Measurements from ENCODE around the gene TRPM1.

TRPM1 gene

DNA sequence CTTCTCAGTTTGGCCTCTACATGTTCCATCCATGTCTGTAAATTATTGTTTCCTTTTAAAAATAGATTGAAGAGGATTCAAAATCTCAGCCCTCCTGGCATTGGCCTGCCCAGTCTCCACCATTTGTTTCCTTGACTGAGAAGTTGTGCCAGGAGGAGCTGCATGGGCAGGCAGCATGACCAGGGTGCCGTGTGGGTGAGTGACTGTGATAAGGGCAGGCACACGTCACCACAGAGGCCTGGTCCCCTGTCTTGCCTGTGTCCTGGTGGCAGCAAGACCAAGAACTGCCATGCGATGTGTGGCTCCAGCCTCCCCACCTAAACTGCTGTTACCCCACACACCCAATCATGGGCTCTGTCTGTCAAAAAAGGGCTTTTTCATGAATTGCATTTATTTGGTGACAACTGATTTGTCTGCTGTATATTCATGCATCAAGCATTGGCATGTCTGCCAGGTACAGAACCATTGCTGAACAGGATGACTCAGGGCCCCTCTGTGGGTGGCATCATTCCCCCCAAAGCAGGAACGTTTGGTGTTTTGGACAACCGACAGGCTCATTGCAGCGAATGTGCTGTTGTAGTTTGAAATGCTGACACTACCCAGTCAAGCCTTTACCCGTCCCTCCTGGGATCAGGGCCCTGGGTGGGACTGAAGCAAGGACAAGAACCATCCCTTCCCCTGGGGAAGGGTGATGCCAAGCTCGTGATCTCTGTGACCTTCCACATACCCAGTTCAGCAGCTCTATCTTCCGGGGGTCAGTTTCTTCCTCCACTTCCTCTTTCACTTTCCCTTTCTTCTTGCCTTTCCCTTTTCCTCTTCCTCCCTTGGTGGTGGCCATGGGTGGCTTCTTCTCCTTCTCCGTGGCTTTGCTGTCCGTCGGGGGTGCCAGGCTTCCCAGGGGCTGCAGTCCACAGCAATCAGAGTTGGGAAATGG, 51.6 kb downstream of the TRPM1 start:
- no peak for DNase-seq (ENCODE audit: low read depth in 2 of 3, low spot score in 2 of 3)

DNA sequence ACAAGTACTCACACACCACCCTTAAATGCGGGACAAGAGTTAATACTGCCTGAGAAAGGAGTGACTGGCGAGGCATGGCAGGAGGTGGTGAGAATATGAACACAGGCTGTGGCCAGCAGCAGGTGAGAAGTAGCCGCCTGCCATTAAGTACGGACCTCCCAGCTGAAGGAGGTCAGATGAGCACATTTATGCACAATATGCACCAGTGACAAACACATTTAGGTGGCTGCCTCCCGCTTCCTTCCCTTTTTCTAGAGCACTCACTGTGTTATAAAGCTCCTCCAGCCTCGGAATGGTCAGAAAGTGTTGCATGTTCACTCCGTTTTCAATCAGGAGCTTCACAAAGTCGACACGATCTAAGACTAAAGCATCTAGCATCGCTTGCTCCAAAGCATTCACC, 52.4 kb downstream of the TRPM1 start:
- DNase-seq (ENCODE audit: low read depth in 2 of 3, low spot score in 2 of 3), result no peak

GRCh38 chr15:31047437-31047836, 54.1 kb downstream of the TRPM1 start:
- DNase-seq (ENCODE audit: low read depth in 2 of 3, low spot score in 2 of 3), result no peak

- DNase-seq (ENCODE audit: low read depth in 2 of 3, low spot score in 2 of 3), result no peak
Measured at GRCh38 chr15:31046759-31047359, 54.7 kb downstream of the TRPM1 start.

GRCh38 chr15:31045606-31046005, 55.9 kb downstream of the TRPM1 start:
- DNase-seq (ENCODE audit: low read depth in 2 of 3, low spot score in 2 of 3), result no peak

DNA sequence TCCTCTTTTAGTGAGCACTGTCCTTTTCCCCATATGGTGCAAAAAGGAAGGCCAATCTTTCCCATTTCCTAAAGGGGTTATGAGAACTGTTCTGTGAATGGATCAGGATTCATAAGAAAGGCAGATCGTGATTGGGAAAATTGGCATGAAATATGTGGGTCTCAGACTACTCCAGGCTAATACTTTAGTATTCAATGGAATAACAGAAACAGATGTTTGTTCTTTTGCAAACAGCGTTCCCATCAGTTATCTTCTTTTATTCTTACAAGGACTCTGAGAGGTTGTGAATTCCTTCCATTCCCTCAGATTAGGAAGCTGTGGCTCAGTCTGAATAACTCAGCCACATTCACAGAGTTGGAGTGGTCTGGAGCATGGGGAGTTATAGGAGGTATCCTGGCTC, 58.8 kb downstream of the TRPM1 start:
- no peak for DNase-seq (ENCODE audit: low read depth in 2 of 3, low spot score in 2 of 3)

- no peak for DNase-seq (ENCODE audit: low read depth in 2 of 3, low spot score in 2 of 3)
Measured at GRCh38 chr15:31041610-31042009, 59.9 kb downstream of the TRPM1 start.

DNA sequence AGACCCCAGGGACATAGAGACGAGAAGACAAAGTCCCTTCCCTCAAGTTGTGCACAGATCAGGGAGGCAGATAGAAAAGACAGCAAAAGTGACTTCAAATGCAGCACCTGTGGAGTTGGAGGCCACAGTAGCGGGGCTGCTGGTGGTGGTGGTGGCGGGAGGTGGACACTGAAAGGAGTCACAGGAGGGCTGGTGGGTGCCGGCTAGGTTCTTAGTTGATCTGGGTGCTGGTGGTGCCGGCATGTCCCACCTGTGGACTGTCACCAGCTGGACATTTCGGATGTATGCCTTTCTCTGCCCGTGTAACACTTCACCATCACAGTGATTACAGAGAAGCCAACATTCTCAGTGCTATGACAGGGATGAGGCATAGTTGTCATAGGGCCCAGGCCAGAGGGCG, 60.9 kb downstream of the TRPM1 start:
- no peak for DNase-seq (ENCODE audit: low read depth in 2 of 3, low spot score in 2 of 3)

- no peak for DNase-seq (ENCODE audit: low read depth in 2 of 3, low spot score in 2 of 3)
Measured at GRCh38 chr15:31039961-31040360, 61.6 kb downstream of the TRPM1 start.

DNA sequence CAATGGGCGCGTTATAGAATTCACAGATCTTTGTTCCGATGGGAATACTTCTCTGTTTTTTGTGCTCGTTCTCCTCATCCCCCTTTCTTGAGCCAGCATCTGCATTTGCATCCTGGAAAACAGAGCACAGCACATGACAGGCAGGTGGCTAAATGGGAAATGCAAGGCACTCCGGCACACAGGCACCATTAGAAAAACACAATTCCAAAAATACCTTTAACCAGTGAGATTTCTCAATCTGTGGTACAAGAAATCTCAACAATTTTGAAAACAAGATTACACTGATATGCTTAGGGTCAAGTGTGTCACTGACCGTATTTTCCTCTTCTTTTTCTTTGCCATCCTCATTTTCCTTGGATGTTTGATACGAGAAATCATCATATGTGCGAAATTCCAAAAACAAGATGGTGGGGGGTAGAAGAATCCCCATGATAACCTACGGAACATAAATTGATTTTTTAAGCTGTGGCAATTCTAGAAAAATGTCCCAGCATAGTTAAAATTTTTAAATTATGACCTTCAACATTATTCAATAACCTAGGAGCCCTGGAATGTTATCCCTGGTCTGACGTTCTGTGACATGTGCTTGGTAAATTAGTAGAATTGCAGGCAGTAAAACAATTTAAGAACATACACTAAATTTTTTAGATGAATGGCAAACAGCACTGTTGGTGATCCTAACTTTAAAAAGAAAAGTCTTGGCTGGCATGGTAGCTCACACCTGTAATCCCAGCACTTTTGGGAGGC, 63.6 kb downstream of the TRPM1 start:
- no peak for DNase-seq (ENCODE audit: low read depth in 2 of 3, low spot score in 2 of 3)

DNA sequence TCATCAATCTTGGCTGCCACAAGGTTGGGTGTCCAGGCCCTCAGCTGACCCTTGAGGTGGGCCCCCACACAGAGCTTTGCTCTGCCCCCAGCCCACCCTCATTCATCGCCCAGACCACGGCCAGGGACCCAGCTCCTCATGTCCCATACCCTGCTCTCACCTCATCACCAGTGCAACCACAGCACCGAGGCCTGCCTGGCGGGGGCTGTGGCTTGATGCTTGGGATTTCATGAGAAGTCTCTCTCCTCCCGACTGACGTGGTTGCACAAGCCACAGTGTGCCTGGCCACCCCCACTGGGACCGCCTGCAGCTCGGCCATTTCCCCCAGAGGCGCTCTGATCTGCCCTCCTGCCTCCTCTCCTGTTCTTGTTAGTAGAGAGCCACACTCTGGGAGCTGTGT, 64.7 kb downstream of the TRPM1 start:
- no peak for DNase-seq (ENCODE audit: low read depth in 2 of 3, low spot score in 2 of 3)

- no peak for DNase-seq (ENCODE audit: low read depth in 2 of 3, low spot score in 2 of 3)
Measured at GRCh38 chr15:31035610-31036009, 65.9 kb downstream of the TRPM1 start.

GRCh38 chr15:31034152-31034551, 67.4 kb downstream of the TRPM1 start:
- no peak for DNase-seq (ENCODE audit: low read depth in 2 of 3, low spot score in 2 of 3)

DNA sequence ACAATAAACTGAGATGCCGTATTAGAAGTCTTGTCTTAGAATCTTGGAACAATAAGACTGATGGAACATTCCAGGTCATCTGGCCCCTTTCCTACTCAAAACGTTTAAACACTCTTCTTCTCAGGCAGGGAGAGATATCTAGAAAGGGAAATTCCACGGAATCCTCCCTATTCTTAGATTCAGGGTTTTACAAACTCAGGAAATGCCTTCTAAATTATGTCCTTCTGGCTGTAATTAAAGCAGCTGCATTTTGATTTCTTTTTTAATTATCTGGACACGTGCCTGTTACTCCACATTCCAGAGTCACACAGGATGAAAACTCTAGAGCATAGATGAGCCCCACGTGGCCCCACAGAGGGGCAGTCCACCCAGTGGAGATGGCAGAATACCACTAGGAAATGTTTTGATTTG, 68.6 kb downstream of the TRPM1 start:
- DNase-seq (ENCODE audit: low read depth in 2 of 3, low spot score in 2 of 3), result no peak

DNA sequence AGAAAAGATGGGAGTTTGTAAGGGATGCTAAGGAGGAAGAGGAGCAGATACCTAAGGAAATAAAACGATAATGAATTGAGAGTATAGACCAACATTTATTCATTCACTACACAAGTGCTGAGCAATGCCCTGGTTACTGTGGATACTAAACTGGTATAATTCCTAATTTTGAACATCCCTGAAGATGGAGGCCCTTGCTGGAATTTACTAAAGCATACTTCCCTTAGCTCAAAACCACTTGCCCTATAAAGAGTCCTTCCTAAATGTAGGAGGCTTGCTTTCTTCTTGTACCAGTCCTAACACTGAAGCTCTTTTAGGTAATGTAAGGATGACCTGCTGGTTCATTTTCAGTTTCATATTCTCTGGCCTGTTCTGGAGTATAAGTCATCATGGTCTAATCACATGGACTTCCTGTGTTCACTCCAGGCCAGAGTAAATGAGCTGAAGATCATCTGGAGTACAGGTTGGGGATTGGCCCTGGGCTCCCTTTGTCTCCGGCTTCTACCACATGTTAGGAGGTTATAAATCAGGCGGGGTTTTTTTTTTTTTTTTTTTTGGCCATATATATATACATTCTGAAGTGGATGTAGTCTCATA, 70.0 kb downstream of the TRPM1 start:
- DNase-seq (ENCODE audit: low read depth in 2 of 3, low spot score in 2 of 3), result no peak

- DNase-seq (ENCODE audit: low read depth in 2 of 3, low spot score in 2 of 3), result no peak
Measured at GRCh38 chr15:31027910-31028578, 73.5 kb downstream of the TRPM1 start.

- no peak for DNase-seq (ENCODE audit: low read depth in 2 of 3, low spot score in 2 of 3)
Measured at GRCh38 chr15:31025996-31026395, 75.5 kb downstream of the TRPM1 start.

DNA sequence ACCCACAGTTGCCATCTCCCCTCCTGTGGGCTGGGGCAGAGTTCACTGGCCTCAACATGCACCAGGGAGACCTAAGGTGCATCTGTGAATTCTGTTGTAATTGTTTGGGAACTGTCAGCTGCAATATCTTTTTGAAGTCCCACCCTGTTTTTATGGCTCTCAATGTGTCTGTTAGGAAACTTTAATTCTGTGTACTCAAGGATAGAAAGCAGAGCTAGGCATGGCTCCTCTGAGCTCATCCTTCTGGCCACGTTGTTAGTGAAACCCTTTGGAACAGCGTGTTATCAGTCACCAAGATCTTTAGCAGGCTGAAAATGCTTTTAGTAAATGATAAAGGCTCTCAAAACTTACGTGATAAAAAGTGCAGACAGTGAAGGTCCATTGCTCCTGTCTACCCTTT, 76.5 kb downstream of the TRPM1 start:
- DNase-seq (ENCODE audit: low read depth in 2 of 3, low spot score in 2 of 3), result no peak

- no peak for DNase-seq (ENCODE audit: low read depth in 2 of 3, low spot score in 2 of 3)
Measured at GRCh38 chr15:31024330-31024729, 77.2 kb downstream of the TRPM1 start.

GRCh38 chr15:31023841-31024240, 77.7 kb downstream of the TRPM1 start:
- no peak for DNase-seq (ENCODE audit: low read depth in 2 of 3, low spot score in 2 of 3)

DNA sequence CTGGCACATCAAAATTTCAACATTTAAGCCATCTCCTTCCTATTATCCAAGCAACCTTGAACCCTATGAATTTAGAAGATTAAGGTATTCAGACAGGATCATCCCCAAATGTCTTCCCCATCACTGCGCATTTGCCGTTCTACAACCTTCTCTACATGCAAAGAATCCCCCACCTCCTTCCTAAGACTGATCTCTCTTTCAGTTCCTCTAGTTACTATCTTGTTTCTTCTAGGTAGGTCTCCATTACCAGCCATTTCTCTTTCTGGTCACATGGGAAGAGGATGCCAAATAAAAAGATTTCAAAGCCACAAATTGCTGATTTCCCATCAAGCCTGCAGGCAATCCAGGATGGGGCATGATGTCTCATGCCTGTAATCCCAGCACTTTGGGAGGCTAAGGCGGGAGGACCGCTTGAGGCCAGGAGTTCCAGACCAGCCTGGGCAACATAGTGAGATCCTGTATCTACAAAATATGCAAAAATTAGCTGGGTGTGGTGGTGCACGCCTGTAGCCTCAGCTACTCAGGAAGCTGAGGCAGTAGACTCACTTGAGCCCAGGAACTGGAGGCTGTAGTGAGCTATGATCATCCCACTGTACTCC, 80.4 kb downstream of the TRPM1 start:
- no peak for DNase-seq (ENCODE audit: low read depth in 2 of 3, low spot score in 2 of 3)
